Measurements from ENCODE around the gene ADD2.

The ADD2 gene

DNA sequence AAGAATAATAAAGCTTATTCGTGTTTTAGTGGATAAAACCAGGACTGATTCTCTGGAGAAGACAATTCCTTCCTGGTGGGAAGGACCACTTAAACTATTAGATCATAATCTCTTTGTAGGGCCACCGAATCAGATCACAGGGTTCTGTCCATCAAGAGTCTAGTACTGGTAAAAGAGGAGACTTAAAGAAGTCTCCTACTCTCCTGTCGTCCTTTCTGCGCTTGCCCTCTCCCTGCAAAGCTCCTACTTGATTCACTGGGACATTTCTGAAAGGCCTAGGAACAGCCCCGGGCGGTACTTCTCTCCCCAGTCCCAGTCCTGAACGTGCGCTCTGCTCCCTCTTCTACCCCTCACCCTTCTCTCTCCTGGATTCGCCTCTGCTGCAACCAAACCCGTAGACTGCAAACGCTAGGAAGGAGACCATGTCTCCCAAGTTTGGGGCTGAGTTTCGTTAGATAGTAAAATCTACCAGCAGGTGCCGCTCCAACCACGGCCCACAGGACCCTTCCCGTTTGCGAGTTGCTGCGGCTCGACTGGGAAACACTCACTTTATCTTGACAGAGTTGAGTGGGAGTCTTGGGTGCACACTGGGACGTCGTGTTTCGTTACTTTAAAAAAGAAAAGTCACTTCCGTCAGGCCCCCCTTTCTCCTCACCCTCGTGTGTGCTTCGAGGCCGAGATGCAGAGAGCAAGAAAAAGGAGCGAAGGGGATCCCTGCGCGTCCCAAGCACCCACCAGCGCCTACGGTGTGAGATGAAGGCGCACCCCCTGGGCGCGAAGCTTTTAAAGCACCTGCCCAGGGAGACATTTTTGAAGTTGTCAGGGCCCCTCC is 21.5 kb upstream of the ADD2 start:
- no peak overlapping the region; the same call in 1 of the 2 replicates for H3K4me3 ChIP-seq (ENCODE audit: low read length)
- peak; percentile 50 for DNase-seq (ENCODE audit: low read depth, low spot score)

DNA sequence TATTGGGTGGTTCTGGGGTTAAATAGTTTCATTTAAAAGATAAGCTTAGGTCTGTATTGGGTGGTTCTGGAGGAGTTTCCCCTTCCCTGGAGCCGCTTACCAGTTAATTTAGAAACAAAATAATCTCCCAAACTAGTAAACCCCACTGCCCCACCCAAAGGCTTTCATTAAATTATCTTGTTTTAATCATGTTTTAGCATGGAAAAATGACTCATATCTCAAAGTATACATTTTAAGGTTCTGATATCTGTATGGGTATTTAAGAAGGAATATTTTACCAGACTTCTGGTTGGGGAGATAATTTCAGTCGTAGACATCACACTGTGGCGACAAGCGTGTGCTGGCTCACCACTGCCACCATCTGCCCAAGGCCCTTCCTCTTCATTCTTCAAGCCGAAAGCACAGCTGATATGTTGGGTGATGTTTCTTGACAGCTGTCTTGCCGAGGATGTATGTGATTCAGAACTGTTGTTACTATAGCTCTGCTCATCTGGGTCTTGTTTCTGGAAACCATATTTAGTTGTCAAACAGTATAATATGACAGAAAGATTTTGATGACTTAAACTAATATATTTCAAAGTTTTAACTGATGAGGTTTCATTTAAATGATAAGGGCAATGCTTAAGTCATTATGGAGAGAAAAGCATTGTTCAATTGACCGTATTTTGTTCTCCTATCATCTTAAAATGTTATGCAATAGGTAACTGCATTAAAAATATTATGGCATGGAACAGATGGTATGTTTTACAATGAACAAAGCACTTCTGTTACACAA is 17.3 kb upstream of the ADD2 start:
- peak; percentile 46 for DNase-seq (ENCODE audit: low read depth, low spot score)
- H3K4me3 ChIP-seq (ENCODE audit: low read length), result no peak overlapping the region

DNA sequence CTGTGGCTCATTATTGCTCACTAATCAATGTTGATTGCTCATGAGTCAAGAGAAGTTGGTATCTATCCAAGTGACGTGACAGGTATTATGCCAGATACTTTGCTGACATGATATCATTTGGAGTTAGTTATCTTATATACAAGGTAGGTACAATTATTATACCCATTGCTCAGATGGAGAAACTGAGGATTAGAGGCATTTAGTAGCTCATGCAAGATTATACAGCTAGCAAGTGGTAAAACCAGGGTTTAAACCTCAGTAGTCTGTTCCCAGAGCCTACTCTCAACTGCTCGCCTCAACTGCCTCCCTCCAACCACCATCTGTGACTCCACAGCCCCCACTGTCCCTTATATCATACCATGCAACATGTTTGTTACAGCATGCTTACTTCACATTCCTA is 16.3 kb upstream of the ADD2 start:
- H3K4me3 ChIP-seq (ENCODE audit: low read length), result no peak overlapping the region
- DNase-seq (ENCODE audit: low read depth, low spot score), result no peak

DNA sequence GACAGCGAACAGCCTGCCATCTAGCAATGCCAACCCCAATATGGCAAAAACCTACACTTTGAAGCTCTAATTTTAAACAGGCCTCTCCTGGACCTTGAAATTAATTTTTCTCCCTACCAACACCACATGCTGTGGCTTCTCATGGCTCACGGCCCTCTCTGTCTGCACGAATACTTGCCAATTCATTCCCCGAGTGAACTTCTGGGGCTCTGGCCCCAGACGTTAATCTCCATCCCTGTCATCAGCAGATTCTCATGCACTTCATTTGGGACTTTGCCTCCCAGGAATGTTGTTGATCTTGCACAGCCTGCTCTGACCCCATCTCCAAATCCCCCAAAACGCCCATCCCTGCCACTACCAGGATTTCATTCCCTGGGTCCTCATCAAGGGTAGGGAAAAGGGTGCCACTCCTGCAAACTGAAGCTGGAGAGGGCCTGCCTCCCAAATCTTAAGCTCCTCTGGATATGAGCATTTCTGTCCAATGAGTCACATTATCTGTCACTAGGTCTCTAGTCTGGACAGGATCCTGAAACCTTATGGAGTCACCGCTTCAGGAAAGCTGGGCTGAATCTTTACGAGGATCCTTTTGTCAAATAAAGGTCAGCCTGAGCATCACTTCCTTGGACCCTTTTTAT is 12.0 kb upstream of the ADD2 start:
- no peak for DNase-seq (ENCODE audit: low read depth, low spot score)
- H3K4me3 ChIP-seq (ENCODE audit: low read length), result no peak overlapping the region

DNA sequence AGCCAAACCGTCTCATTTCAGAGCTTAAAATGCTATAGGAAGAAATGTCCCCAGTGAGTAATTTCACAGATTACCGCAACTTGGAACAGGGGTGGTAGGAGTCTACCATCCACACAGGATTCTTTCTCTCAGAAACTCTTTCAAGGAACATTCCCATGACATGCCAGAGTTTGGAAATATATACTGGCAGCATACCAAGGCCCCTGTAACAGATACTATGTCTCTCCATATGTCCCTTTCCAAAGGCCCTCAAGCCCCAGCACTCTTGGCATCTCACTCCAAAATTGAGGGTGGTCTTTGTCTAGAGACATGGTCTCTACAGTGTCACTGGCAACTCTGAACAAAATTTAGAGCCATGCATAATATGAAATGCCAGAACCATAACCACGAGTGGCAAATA is 11.5 kb upstream of the ADD2 start:
- H3K4me3 ChIP-seq (ENCODE audit: low read length), result no peak overlapping the region
- no peak for DNase-seq (ENCODE audit: low read depth, low spot score)

DNA sequence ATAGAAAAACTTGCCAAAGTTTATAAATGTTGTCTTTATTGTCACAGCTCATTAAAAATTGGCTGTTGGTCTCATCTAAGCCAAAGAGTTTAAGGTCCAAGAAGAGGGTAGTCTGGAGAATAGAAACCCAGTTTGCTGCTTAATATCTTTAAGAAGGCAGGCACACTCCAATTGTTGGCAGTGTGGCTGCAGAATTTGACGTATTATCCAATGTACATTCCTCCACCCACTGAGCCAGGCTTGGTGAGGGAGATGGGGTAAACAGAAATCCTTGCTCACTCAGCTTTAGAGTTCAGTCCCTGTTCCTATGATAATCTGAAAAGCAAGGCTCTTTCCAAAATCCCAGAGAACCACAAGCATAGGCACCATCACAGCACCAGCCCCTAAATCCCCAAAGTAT is 10.7 kb upstream of the ADD2 start:
- H3K4me3 ChIP-seq (ENCODE audit: low read length), result no peak overlapping the region

DNA sequence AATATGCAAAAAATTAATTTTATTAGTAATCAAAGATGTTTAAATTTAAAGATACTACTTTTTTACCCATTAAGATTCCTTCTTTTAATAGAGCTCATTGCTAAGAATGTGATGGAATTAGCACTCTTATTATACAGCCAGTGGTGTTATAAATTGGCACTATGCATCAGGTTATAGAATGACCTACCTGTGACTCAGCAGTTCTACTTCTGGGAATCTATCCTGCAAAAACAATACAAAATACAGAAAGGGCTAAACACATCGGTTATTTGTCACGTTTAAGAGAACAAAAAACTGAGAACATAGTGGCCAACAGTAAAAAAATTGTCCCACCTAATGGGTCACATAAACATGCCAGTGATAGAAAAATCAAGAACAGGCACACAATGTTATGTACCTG is 9.4 kb upstream of the ADD2 start:
- DNase-seq (ENCODE audit: low read depth, low spot score), result no peak
- no peak overlapping the region for H3K4me3 ChIP-seq (ENCODE audit: low read length)

More for the DNA sequence above, 10.7 kb upstream of the ADD2 start:
- DNase-seq (ENCODE audit: low read depth, low spot score), result no peak

DNA sequence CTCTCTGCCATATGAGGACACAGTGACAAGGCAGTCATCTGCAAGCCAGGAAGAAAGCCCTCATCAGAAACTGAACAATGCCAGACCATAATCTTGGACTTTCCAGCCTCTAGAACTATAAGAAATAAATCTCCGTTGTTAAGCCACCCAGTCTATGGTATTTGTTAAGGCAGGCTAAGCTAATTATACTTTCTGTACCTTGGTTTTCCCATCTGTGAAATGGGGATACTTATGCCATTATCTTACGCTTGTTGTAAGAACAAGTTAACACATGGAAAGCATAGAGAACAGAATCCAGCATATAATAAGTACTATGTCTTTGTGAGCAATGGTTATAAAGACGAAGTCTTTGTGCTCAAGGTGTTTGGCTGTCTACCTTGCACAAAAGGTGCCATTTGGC is 8.3 kb upstream of the ADD2 start:
- H3K4me3 ChIP-seq (ENCODE audit: low read length), result no peak overlapping the region

DNA sequence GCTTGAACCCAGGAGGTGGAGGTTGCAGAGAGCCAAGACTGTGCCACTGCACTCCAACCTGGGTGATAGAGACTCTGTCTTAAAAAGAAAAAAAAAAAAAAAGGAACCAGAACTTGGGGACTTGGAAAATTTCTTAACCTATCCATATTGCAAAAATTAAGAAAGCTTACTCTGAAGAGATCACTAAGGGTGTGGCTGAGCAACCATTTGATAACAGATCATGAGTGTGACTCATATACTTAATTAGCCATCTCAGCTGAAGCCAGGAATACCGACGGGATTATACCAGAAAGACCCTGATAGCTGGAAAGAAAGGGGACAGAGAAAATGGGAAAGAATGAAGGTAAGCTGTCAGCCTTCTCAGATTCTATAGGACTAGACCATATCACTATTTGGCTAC is 7.1 kb upstream of the ADD2 start:
- no peak overlapping the region for H3K4me3 ChIP-seq (ENCODE audit: low read length)
- DNase-seq (ENCODE audit: low read depth, low spot score), result no peak

More for the DNA sequence above, 8.3 kb upstream of the ADD2 start:
- DNase-seq (ENCODE audit: low read depth, low spot score), result no peak

DNA sequence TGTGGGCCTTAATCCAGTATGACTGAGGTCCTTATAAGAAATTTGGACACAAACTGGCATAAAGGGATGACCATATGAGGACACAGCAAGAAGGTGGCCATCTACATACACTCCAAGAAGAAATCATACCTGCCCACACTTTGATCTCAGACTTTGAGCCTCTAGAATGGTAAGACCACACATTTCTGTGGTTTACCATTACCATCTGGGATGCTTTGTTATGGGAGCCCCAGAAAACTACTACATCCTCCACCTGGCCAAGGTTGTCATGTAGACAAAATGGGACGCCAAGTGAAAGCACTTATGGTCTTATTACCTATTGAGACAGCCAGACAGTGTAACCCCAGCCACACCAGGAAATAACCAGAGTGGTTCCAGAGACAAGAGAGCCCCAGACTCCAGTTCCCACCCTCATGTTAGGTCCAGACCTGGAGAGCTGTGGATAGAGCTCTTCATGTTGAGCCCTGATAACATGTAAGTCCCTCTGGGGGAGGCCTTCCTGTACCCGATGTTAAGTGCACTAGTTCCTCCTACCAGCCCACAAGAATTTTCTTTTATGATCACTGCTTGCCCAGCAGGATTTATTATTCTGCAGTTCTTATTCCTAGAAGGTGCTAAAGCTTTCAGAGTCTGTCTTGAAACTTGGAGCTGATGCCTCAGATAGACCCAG is 4.6 kb upstream of the ADD2 start:
- DNase-seq (ENCODE audit: low read depth, low spot score), result peak; percentile 18
- H3K4me3 ChIP-seq (ENCODE audit: low read length), result no peak overlapping the region

DNA sequence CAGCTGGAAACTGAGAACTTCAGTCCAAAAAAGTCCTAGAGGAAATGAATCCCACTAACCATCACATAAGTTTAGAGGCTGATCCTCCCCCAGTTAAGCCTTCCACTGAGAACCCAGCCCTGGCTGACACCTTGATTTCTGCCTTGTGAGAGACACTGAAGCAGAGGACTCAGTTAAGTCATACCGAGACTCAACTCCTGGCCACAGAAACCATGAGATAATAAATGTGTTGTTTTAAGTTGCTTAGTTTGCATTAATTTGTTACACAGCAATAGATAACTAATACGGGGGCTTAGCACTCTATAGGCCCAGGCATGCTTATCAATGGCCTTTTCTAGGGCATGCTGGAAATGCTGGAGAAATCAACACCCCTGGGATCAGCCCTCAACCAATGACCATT is 3.4 kb upstream of the ADD2 start:
- DNase-seq (ENCODE audit: low read depth, low spot score), result no peak
- no peak overlapping the region for H3K4me3 ChIP-seq (ENCODE audit: low read length)

DNA sequence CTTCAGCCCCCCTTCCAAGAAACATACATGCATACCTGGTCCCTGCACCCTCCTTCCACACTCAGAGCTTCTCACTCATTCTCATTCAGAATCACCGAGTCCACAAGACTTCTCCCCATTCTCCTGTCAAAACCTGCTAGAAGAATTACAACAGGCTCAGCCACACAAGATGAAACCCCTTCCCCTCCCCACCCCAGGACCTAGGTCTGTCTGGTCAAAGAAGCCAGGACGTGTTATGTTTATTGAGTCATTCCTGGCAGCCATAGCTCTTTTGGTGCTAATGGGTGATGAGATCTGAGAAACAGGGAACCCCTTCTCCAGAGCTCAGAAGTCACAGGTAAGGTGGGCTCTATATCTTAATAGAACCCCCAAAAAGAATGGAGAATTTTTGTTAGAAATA is 1.4 kb upstream of the ADD2 start:
- DNase-seq (ENCODE audit: low read depth, low spot score), result no peak
- H3K4me3 ChIP-seq (ENCODE audit: low read length), result no peak overlapping the region

DNA sequence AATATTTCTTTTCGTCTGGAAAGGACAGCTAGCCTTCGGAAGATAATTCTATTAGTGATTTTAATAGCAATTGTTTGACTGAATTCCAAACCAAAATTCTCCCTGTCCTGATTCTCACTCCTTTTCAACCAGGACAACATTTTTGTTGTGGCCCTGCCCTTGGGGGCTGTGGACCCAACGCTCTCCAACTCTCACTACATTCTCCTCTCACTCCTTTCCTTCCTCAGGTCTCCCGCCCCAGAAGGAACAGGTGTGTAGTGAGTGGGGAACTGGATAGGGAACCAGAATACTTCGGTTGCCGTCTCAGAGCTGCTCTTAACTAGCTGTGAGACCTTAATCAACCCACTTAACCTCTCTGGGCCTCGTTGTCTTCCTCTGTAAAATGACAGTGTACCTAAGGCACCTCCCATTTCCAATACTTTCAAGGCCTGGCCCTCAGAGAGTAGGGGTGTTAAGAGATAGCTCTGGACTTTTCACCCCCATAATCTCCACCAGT is 638 bp upstream of the ADD2 start:
- DNase-seq (ENCODE audit: low read depth, low spot score), result no peak
- no peak overlapping the region for H3K4me3 ChIP-seq (ENCODE audit: low read length)

DNA sequence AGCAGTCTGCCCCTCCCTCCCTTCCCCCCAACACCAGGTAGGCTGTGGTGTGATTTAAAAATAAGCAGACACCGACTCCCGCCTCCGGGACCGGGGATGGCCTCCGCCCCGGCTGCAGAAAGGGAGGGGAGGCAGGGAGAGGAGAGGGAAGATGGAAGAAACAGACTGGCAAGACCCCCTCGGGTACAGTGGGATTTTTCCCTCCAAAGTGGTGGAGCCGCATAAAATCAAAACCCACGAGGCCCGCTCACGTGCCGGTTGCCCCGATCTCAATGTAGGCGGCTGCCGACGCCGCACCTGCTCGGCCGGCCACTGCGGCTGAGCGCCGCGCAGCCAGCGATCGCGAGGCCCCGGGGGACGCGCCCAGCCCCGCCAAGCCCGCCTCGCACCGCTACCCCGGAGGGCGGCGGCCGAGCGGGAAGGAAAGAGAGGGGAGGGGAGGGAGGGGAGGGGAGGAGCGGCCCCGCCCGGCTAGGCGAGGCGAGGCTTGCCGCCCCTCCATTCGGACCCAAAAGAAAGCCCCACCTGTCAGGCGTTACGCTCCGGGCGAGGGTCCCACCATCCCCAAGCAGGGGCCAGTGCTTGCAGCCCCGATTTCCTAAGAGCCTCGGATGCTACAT is 811 bp downstream of the ADD2 start:
- H3K4me3 ChIP-seq (ENCODE audit: low read length), result peak overlapping the region; percentile 47
- no peak for DNase-seq (ENCODE audit: low read depth, low spot score)

DNA sequence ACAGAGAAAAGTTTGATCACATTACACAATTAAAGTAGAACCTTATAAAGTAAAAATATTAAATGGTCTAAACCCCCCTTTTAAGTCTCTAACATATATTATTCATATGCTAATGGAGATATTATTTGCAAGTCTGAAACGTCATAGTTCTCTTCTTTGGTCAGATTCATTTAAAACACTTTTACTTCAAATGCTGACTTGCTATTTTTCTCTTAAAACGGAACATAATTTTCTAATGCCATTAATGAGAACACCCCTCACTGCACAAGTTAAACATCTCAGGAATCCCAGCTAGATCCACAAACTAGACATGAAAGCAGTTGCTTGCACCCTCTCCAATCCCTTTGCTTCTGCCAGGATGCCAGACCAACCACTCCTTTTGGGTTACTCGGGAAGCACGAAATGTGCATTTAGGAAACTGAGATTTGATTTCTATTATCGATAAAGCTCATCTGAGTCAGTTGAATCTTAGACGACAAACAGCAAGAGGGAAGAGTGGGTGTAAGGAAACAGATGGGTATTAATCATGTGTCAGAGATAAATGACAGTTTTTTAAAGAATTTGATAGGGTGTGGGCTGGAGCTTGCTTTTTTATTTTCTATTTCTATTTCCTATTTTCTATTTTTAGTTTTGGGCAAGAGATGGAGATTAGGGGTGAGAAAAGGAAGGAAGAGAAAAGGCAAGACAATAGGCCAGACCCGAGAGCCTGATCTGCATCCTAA is 1.5 kb downstream of the ADD2 start:
- H3K4me3 ChIP-seq (ENCODE audit: low read length), result no peak overlapping the region
- no peak for DNase-seq (ENCODE audit: low read depth, low spot score)

DNA sequence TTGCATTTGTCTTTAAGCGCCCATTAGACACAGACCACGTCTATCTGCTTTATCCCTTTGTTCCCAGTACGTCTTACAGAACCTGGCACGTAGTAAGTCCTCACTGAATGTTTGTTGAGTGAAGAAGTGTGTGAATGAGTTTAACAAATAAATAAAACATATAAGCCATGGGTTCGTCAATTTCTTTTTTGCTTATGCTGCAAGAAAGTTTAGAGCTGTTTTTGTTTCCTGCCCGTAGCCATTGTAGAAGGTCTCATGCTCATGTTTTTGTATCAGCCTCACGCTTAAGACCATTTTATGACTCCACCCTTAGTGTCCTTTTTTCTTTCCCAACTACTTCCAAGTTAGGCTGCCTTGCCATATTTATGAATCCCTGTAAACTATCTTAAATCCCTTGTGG is 2.5 kb downstream of the ADD2 start:
- no peak for DNase-seq (ENCODE audit: low read depth, low spot score)
- H3K4me3 ChIP-seq (ENCODE audit: low read length), result no peak overlapping the region

DNA sequence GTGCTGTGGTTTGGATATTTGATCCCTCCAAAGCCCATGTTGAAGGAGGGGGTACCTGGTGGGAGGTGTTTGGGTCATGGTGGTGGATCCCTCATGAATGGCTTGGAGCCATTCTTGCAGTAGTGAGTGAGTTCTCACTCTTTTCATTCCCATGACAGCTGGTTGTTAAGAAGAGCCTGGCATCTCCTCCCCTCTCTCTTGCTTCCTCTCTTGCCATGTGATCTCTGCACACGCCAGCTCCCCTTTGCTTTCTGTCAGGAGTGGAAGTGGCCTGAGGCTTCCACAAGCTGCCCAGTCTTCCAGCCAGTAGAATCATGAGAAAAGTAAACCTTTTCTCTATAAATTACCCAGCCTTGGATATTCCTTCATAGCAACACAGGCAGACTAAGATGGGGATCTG is 8.6 kb downstream of the ADD2 start:
- no peak overlapping the region for H3K4me3 ChIP-seq (ENCODE audit: low read length)
- DNase-seq (ENCODE audit: low read depth, low spot score), result no peak

DNA sequence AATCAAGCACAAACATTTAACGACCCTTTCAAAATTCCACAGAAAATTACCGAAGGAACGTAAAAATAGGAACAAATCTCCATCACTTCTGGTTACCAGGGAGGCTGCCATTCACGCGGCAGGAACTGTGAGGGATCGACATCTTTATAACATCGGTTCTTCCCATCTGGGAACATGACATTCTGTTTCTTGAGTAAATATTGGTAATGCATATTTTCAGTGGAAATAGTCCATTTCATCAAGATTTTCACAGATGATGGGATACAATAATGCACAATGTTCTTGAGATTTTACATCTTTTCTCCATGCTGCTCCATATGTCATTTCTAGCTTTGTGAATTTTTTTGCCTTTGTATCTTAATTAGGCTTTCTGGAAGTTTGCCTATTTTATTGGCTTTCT is 10.0 kb downstream of the ADD2 start:
- no peak for DNase-seq (ENCODE audit: low read depth, low spot score)
- no peak overlapping the region for H3K4me3 ChIP-seq (ENCODE audit: low read length)

Data from Jurkat, Clone E6-1 (cell line).